OCI-LY7 (cell line): ENCODE data around the gene GTF2I.

ENCODE experiments used
- CTCF ChIP-seq: fragments of 200-600 bp; sonication (generic); conservative IDR thresholded peaks from 2 replicates; pipeline ENCODE4 v1.5.1; 2014; ENCODE audit warnings: mild to moderate bottlenecking, antibody characterized with exemption, low read length, moderate library complexity, mixed read lengths
- EZH2phosphoT487 ChIP-seq: fragments of 200-600 bp; sonication (generic); IDR thresholded peaks from 2 replicates; pipeline ENCODE4 v1.6.1; 2018; ENCODE audit warnings: low read depth, borderline replicate concordance, mild to moderate bottlenecking, mixed run types, antibody characterized with exemption, low read length, moderate library complexity, mixed read lengths

DNA sequence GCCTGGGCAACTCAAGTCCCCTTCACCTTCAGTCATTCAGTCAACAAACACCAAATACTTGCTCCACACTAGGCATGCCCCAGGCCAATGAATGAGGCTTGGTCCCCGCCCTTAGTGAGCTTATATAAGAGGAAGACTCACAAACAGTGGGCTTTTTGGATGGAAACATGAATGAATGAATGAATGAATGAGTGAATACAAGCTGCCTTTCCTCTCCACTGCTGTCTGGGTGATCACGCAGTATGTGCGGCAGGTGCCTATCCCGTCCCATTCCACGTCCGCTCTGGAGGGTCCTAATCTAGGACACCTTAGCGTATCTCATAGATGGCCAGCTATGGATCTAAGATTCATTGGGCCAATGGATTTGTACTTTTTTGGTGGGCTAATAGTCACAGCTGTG lies 19.8 kb upstream of the GTF2I start:
- TF ChIP-seq CTCF (no peak), EZH2phosphoT487 (no peak)
